OCI-LY3 (cell line): ENCODE data around the gene POLD2.

Experiments used
- H2AFZ ChIP-seq: fragments of 200-600, 300-600 bp; shearing (Covaris generic); 2 replicates; pipeline ENCODE4 v1.6.0; 2014; ENCODE audit warnings: antibody characterized with exemption, low read depth, low read length
- H3K27ac ChIP-seq: fragments of 200-600, 300-600 bp; sonication (generic); 2 replicates; pipeline ENCODE4 v1.5.1; 2014; ENCODE audit warnings: mild to moderate bottlenecking, low read length, moderate library complexity, mixed read lengths
- H3K27me3 ChIP-seq: fragments of 200-600, 300-600 bp; sonication (generic); 2 replicates; pipeline ENCODE4 v1.6.1; 2014; ENCODE audit warnings: low read depth, low read length, mixed read lengths
- H3K36me3 ChIP-seq: fragments of 200-600, 300-600 bp; sonication (generic); replicated peaks from 2 replicates; pipeline ENCODE3; 2014; ENCODE audit warnings: low read depth, low read length, mixed read lengths
- H3K4me1 ChIP-seq: fragments of 300-600, 200-600 bp; sonication (generic); 2 replicates; pipeline ENCODE4 v1.6.1; 2014; ENCODE audit warnings: low read length, mixed read lengths
- H3K4me2 ChIP-seq: fragments of 200-600, 300-600 bp; sonication (generic); 2 replicates; pipeline ENCODE4 v1.6.1; 2014; ENCODE audit warnings: low read length, mixed read lengths
- H3K4me3 ChIP-seq: fragments of 300-600, 200-600 bp; sonication (generic); 2 replicates; pipeline ENCODE4 v1.5.1; 2014; ENCODE audit warnings: antibody characterized with exemption, mild to moderate bottlenecking, low read length, moderate library complexity
- H3K79me2 ChIP-seq: fragments of 300-600, 200-600 bp; shearing (Covaris generic); 2 replicates; pipeline ENCODE4 v1.6.1; 2014; ENCODE audit warnings: mild to moderate bottlenecking, low read length, mixed read lengths
- H3K9ac ChIP-seq: fragments of 300-600, 200-600 bp; shearing (Covaris generic); 2 replicates; pipeline ENCODE4 v1.6.0; 2014; ENCODE audit warnings: mild to moderate bottlenecking, low read length, moderate library complexity
- H3K9me3 ChIP-seq: fragments of 200-600, 300-600 bp; shearing (Covaris generic); 2 replicates; pipeline ENCODE4 v1.6.1; 2014; ENCODE audit warnings: low read length, mixed read lengths; ENCODE audit not compliant: insufficient read depth
- H4K20me1 ChIP-seq: fragments of 200-600, 300-600 bp; sonication (generic); 2 replicates; pipeline ENCODE4 v1.6.1; 2016; ENCODE audit warnings: low read length, mixed read lengths; ENCODE audit not compliant: insufficient read depth
- EZH2phosphoT487 ChIP-seq: fragments of 200-600 bp; shearing (Covaris generic); IDR thresholded peaks from 2 replicates; pipeline ENCODE4 v1.6.1; 2018; ENCODE audit warnings: antibody characterized with exemption, mixed run types, low read depth
- TF ChIP-seq, protein P1 (sequence below): fragments of 200-600, 300-600 bp; sonication (generic); IDR thresholded peaks from 2 replicates; pipeline ENCODE4 v1.5.1; 2014; ENCODE audit warnings: antibody characterized with exemption, low read length, low read depth

Gene POLD2

DNA sequence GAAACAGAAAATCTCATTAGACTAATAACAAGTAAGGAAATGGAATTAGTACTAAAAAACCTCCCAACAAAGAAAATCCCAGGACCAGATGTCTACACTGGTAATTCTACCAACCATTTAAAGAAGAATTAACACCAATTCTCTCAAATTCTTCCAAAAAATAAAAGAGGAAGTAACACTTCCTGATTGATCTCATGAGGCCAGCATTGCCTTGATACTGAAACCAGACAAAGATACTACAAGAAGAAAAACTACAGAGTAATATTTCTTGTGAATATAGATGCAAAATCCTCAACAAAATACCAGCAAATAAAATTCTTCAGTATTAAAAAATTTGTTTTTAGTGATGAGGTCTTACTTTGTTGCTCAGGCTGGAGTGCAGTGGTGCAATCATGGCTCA lies 44.6 kb upstream of the POLD2 start:
- no peak for TF ChIP-seq EZH2phosphoT487
- TF ChIP-seq, protein P1, sequence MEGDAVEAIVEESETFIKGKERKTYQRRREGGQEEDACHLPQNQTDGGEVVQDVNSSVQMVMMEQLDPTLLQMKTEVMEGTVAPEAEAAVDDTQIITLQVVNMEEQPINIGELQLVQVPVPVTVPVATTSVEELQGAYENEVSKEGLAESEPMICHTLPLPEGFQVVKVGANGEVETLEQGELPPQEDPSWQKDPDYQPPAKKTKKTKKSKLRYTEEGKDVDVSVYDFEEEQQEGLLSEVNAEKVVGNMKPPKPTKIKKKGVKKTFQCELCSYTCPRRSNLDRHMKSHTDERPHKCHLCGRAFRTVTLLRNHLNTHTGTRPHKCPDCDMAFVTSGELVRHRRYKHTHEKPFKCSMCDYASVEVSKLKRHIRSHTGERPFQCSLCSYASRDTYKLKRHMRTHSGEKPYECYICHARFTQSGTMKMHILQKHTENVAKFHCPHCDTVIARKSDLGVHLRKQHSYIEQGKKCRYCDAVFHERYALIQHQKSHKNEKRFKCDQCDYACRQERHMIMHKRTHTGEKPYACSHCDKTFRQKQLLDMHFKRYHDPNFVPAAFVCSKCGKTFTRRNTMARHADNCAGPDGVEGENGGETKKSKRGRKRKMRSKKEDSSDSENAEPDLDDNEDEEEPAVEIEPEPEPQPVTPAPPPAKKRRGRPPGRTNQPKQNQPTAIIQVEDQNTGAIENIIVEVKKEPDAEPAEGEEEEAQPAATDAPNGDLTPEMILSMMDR = no peak
- peak overlapping the region; percentile 40 for H3K4me2 ChIP-seq

DNA sequence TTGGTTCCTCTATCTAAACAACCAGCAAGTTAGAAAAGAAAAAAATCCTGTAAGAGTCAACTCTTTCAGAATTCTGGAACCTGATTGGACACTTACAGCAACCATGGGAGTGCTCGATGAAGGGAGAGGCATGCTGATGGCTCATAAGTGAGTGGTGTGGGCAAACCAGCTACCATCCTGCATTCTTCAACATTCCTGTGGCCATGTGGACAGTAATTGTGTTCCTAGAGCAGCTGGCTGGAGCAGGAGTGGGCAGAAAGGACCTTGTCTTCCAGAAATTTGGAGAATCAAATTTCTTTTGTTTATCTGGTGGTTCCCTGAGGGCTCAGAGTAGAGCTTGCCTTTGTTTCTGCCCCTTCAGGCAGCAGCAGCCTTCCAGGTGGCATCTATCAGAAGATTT lies 40.2 kb upstream of the POLD2 start:
- Histone ChIP-seq H3K36me3 (no peaks in the 10 kb centered on the region), H3K27ac (no peak overlapping the region), H3K4me1 (peaks cover 15% of the 10 kb centered on the region), H3K27me3 (no peaks in the 10 kb centered on the region), H3K79me2 (no peaks in the 10 kb centered on the region), H4K20me1 (no peaks in the 10 kb centered on the region), H3K9ac (no peak overlapping the region), H3K9me3 (no peaks in the 10 kb centered on the region), H3K4me2 (no peak overlapping the region), H3K4me3 (no peak overlapping the region), H2AFZ (no peak overlapping the region)
- TF ChIP-seq, protein P1 = no peak
- no peak for TF ChIP-seq EZH2phosphoT487

More for the DNA sequence above, 44.6 kb upstream of the POLD2 start:
- Histone ChIP-seq H2AFZ (no peak overlapping the region), H3K79me2 (no peaks in the 10 kb centered on the region), H3K4me3 (no peak overlapping the region), H3K9me3 (no peaks in the 10 kb centered on the region), H3K36me3 (no peaks in the 10 kb centered on the region), H3K27me3 (no peaks in the 10 kb centered on the region), H3K9ac (no peak overlapping the region), H3K4me1 (peaks cover 25% of the 10 kb centered on the region), H4K20me1 (no peaks in the 10 kb centered on the region), H3K27ac (no peak overlapping the region)

DNA sequence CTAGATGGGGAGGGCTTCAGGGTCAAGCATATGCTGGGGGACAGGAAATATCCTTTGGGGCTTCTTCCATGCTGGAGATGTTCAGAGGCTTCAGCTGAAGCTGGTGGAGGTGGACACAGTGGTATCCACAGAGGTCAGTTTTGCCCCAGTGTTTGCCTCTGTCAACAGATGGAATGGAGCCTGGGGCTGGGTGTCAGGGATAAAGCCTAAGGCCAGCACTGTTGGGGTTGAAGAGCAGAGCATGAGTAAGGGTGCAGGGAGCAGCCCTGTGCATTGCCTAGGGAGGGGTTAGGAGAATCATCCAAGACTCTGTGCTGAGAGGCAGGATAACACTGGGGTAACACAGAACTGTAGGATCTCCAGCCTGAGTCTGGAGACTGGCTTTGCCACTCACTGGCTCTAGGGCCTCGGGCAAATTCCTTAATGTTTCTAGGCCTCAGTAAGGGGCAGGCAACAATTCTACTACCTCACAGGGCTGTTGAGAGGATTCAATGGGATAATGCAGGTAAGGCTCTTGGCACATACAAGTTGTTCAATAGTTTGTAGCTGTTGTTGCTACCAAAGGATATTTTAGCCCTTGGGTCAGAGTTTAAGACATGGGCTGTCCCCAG lies 39.5 kb upstream of the POLD2 start:
- no peak overlapping the region for H3K9ac ChIP-seq
- H3K36me3 ChIP-seq = no peaks in the 10 kb centered on the region
- H3K27ac ChIP-seq = no peak overlapping the region
- H3K79me2 ChIP-seq = no peaks in the 10 kb centered on the region
- H4K20me1 ChIP-seq = no peaks in the 10 kb centered on the region
- H3K4me1 ChIP-seq = peaks cover 8% of the 10 kb centered on the region
- no peak overlapping the region for H3K4me2 ChIP-seq
- H3K9me3 ChIP-seq = no peaks in the 10 kb centered on the region
- TF ChIP-seq, protein P1 = no peak
- TF ChIP-seq EZH2phosphoT487 = no peak
- H3K4me3 ChIP-seq = no peak overlapping the region
- no peaks in the 10 kb centered on the region for H3K27me3 ChIP-seq
- H2AFZ ChIP-seq = no peak overlapping the region

DNA sequence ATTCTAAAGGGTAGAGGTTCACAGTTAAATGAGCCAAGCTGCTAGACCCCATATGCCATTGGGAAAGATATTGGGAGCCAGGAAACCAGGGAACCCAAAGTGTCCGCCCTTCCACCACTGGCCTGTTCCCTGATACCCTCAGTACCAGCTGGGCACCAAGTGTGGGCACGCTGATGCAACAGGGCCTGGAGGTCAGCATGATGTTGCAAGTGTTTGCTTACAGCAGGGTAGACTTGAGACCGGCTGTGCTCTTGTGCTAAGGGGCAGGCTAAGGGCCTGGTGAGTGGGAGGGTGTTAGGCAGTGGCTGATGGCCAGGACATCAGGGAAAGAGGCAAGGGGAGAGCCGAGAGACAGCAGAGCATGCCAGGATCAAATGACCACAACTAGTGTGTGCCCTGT lies 38.8 kb upstream of the POLD2 start:
- no peak overlapping the region for H3K27ac ChIP-seq
- no peaks in the 10 kb centered on the region for H3K36me3 ChIP-seq
- no peak overlapping the region for H3K9ac ChIP-seq
- H3K4me3 ChIP-seq = no peak overlapping the region
- no peaks in the 10 kb centered on the region for H3K79me2 ChIP-seq
- H3K9me3 ChIP-seq = no peaks in the 10 kb centered on the region
- H4K20me1 ChIP-seq = no peaks in the 10 kb centered on the region
- H2AFZ ChIP-seq = no peak overlapping the region
- no peaks in the 10 kb centered on the region for H3K27me3 ChIP-seq
- H3K4me1 ChIP-seq = peaks cover under 1% of the 10 kb centered on the region
- no peak overlapping the region for H3K4me2 ChIP-seq
- TF ChIP-seq, protein P1 = no peak
- TF ChIP-seq EZH2phosphoT487 = no peak
